Neural progenitor cell (in vitro differentiated cells): ENCODE data around the gene NTN4. TPM values are rescaled to one million over a fixed set of nuclear protein-coding genes. Genes with fewer than 3 reads are reported as not detected.

Experiments
- DNase-seq: peaks from one replicate; pipeline ENCODE4 v3.0.0-alpha.2; 2016; ENCODE audit warnings: low spot score
- H2AFZ ChIP-seq: fragments of 200-600 bp; sonication (generic); replicated peaks from 2 replicates; pipeline ENCODE4 v1.6.1; 2016; ENCODE audit warnings: antibody characterized with exemption
- H3F3A ChIP-seq: fragments of 200-600 bp; sonication (generic); 2 replicates; pipeline ENCODE4 v1.6.1; 2016; ENCODE audit warnings: antibody characterized with exemption, low read depth
- H3K27ac ChIP-seq: fragments of 200-600 bp; sonication (generic); 2 replicates; pipeline ENCODE4 v1.5.1; 2016; ENCODE audit warnings: mild to moderate bottlenecking
- H3K27me3 ChIP-seq: fragments of 200-600 bp; sonication (generic); 2 replicates; pipeline ENCODE4 v1.6.1; 2016; ENCODE audit warnings: mild to moderate bottlenecking, moderate library complexity
- H3K36me3 ChIP-seq: fragments of 200-600 bp; sonication (generic); 2 replicates; pipeline ENCODE4 v1.5.1; 2016
- H3K4me1 ChIP-seq: fragments of 200-600 bp; sonication (generic); 2 replicates; pipeline ENCODE4 v1.6.1; 2016; ENCODE audit warnings: mixed run types
- H3K4me2 ChIP-seq: fragments of 200-600 bp; sonication (generic); 2 replicates; pipeline ENCODE4 v1.6.1; 2016
- H3K4me3 ChIP-seq: fragments of 200-600 bp; sonication (generic); 2 replicates; pipeline ENCODE4 v1.5.1; 2016
- H3K79me2 ChIP-seq: fragments of 200-600 bp; sonication (generic); 2 replicates; pipeline ENCODE4 v1.6.1; 2016; ENCODE audit warnings: low read depth
- H3K9ac ChIP-seq: fragments of 200-600 bp; sonication (generic); 2 replicates; pipeline ENCODE4 v1.6.1; 2016
- H3K9me3 ChIP-seq: fragments of 200-600 bp; sonication (generic); 2 replicates; pipeline ENCODE4 v1.5.1; 2016; ENCODE audit warnings: low read depth
- H4K20me1 ChIP-seq: fragments of 200-600 bp; sonication (generic); 2 replicates; pipeline ENCODE4 v1.6.1; 2016; ENCODE audit warnings: low read depth
- H3K27ac Mint-ChIP-seq: 3 replicates; pipeline ENCODE4 v1.8.0; 2021; ENCODE audit warnings: mixed read lengths
- H3K27me3 Mint-ChIP-seq: 2 replicates; pipeline ENCODE4 v1.8.0; 2022; ENCODE audit warnings: low read depth, mild to moderate bottlenecking, inconsistent platforms, moderate library complexity, mixed read lengths; ENCODE audit not compliant: insufficient read depth
- H3K36me3 Mint-ChIP-seq: 3 replicates; pipeline ENCODE4 v1.8.0; 2021; ENCODE audit warnings: mixed read lengths
- H3K4me1 Mint-ChIP-seq: 3 replicates; pipeline ENCODE4 v1.8.0; 2021; ENCODE audit warnings: mixed read lengths
- H3K4me3 Mint-ChIP-seq: 3 replicates; pipeline ENCODE4 v1.8.0; 2021; ENCODE audit warnings: mild to moderate bottlenecking, moderate library complexity, mixed read lengths
- H3K9me3 Mint-ChIP-seq: 3 replicates; pipeline ENCODE4 v1.8.0; 2020; ENCODE audit warnings: mixed read lengths
- EZH2 ChIP-seq: fragments of 200-600 bp; sonication (generic); IDR thresholded peaks from 2 replicates; pipeline ENCODE4 v1.6.1; 2017; ENCODE audit warnings: antibody characterized with exemption, mild to moderate bottlenecking, moderate library complexity
- EZH2phosphoT487 ChIP-seq: fragments of 200-600 bp; sonication (generic); IDR thresholded peaks from 2 replicates; pipeline ENCODE4 v1.6.1; 2017; ENCODE audit warnings: antibody characterized with exemption
- total RNA-seq: library from RNA; depleted of rRNA; stranded (reverse); fragments of >200 nt; gene quantifications from 2 replicates; pipeline ENCODE4 v1.2.3, GENCODE V29; 2015; ENCODE audit warnings: low replicate concordance
- TF ChIP-seq, protein P1 (sequence below): fragments of 200-600 bp; sonication (generic); IDR thresholded peaks from 2 replicates; pipeline ENCODE4 v1.5.1; 2017; ENCODE audit warnings: antibody characterized with exemption, mild to moderate bottlenecking

The NTN4 gene
- total RNA-seq, 1 donor from 2014 or later, result 2.3 TPM

- H3F3A ChIP-seq, result no peaks in the 10 kb centered on the region
- no peaks in the 10 kb centered on the region for H3K9me3 ChIP-seq
- H3K4me1 ChIP-seq, result no peaks in the 10 kb centered on the region
- DNase-seq, result no peak
- H3K9ac ChIP-seq, result no peak overlapping the region
- no peaks in the 10 kb centered on the region for H3K27me3 ChIP-seq
- H3K27ac Mint-ChIP-seq, result no peak overlapping the region
- H3K4me2 ChIP-seq, result no peak overlapping the region
- H3K9me3 Mint-ChIP-seq, result no peaks in the 10 kb centered on the region
- H3K4me1 Mint-ChIP-seq, result no peaks in the 10 kb centered on the region
- peaks cover 3% of the 10 kb centered on the region for H3K27me3 Mint-ChIP-seq
- H3K4me3 ChIP-seq, result no peak overlapping the region
- H3K36me3 ChIP-seq, result no peaks in the 10 kb centered on the region
- TF ChIP-seq, protein P1, sequence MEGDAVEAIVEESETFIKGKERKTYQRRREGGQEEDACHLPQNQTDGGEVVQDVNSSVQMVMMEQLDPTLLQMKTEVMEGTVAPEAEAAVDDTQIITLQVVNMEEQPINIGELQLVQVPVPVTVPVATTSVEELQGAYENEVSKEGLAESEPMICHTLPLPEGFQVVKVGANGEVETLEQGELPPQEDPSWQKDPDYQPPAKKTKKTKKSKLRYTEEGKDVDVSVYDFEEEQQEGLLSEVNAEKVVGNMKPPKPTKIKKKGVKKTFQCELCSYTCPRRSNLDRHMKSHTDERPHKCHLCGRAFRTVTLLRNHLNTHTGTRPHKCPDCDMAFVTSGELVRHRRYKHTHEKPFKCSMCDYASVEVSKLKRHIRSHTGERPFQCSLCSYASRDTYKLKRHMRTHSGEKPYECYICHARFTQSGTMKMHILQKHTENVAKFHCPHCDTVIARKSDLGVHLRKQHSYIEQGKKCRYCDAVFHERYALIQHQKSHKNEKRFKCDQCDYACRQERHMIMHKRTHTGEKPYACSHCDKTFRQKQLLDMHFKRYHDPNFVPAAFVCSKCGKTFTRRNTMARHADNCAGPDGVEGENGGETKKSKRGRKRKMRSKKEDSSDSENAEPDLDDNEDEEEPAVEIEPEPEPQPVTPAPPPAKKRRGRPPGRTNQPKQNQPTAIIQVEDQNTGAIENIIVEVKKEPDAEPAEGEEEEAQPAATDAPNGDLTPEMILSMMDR, result no peak
- no peak for TF ChIP-seq EZH2phosphoT487
- no peak for TF ChIP-seq EZH2
- H3K79me2 ChIP-seq, result no peaks in the 10 kb centered on the region
- no peaks in the 10 kb centered on the region for H4K20me1 ChIP-seq
- H3K27ac ChIP-seq, result no peak overlapping the region
- H3K4me3 Mint-ChIP-seq, result no peak overlapping the region
- no peaks in the 10 kb centered on the region for H3K36me3 Mint-ChIP-seq
- H2AFZ ChIP-seq, result no peak overlapping the region
Measured at GRCh38 chr12:95615749-95616148, 174.8 kb downstream of the NTN4 start.

DNA sequence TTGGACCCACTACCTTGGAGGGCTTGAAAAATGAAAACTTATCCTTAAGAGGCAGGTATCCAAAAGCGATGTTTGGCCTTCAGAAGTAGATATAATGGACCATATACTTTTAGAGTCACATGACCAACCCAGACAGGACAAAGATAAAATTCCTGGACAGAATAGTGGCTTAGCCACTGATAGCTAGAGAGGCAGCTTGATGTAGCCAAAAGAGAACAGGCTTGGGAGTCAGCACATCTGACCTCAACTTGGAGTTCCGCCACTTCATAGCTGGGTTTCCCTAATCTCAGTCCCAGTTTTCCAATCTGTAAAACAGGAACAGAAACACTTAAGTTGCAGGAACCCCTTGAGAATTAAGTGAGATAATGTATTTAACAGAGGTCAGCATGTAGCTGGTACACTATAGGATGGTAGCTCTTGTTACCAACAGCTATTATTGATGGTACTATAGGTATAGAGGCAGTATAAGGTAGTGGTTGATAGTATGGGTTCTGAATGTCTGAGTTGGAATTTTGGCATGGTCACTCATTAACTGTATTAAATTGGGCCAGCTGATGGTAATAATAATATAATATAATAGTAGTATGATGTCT lies 176.1 kb downstream of the NTN4 start:
- H3K4me1 ChIP-seq, result no peaks in the 10 kb centered on the region
- H3K27me3 Mint-ChIP-seq, result peaks cover 3% of the 10 kb centered on the region
- no peak overlapping the region for H3K4me3 ChIP-seq

DNA sequence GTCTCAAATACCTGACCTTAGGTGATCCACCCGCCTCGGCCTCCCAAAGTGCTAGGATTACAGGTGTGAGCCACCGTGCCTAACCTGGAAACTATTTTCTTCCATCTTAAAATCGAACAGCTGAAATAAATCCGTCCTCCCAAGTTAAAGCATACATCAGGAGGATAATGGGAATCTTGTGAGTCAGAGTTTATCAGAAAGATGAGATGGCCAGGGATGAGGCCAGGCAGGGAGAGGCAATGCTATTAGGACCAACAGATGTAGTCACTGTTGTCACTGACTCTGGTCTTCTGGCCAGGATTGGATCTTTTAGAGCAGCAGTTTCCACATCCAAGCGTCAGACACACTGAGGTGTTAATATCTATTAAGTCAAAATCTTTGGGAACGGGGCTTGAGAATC lies 177.5 kb downstream of the NTN4 start:
- no peaks in the 10 kb centered on the region for H3K79me2 ChIP-seq
- Mint-ChIP-seq H3K27me3 (peaks cover 3% of the 10 kb centered on the region), H3K4me3 (no peak overlapping the region), H3K9me3 (no peaks in the 10 kb centered on the region), H3K36me3 (no peaks in the 10 kb centered on the region), H3K27ac (no peak overlapping the region), H3K4me1 (peaks cover 6% of the 10 kb centered on the region)
- H3K4me2 ChIP-seq, result no peak overlapping the region
- peaks cover 4% of the 10 kb centered on the region for H3F3A ChIP-seq
- no peak overlapping the region for H2AFZ ChIP-seq
- H3K27me3 ChIP-seq, result no peaks in the 10 kb centered on the region
- TF ChIP-seq EZH2phosphoT487 (no peak), EZH2 (no peak)
- TF ChIP-seq, protein P1, result no peak
- H4K20me1 ChIP-seq, result no peaks in the 10 kb centered on the region
- no peaks in the 10 kb centered on the region for H3K4me1 ChIP-seq
- H3K36me3 ChIP-seq, result no peaks in the 10 kb centered on the region
- H3K9ac ChIP-seq, result no peak overlapping the region
- no peaks in the 10 kb centered on the region for H3K9me3 ChIP-seq
- no peak overlapping the region for H3K27ac ChIP-seq
- H3K4me3 ChIP-seq, result no peak overlapping the region
- DNase-seq, result no peak

More for the DNA sequence above, 176.1 kb downstream of the NTN4 start:
- Histone ChIP-seq H3K9me3 (no peaks in the 10 kb centered on the region), H2AFZ (no peak overlapping the region), H3K79me2 (no peaks in the 10 kb centered on the region), H3K27ac (no peak overlapping the region), H3K27me3 (no peaks in the 10 kb centered on the region), H4K20me1 (no peaks in the 10 kb centered on the region), H3K36me3 (no peaks in the 10 kb centered on the region), H3K9ac (no peak overlapping the region), H3F3A (no peaks in the 10 kb centered on the region), H3K4me2 (no peak overlapping the region)
- no peaks in the 10 kb centered on the region for H3K9me3 Mint-ChIP-seq
- H3K36me3 Mint-ChIP-seq, result no peaks in the 10 kb centered on the region
- no peaks in the 10 kb centered on the region for H3K4me1 Mint-ChIP-seq
- no peak overlapping the region for H3K27ac Mint-ChIP-seq
- TF ChIP-seq, protein P1, result no peak
- TF ChIP-seq EZH2, result no peak
- no peak for TF ChIP-seq EZH2phosphoT487
- DNase-seq, result no peak
- no peak overlapping the region for H3K4me3 Mint-ChIP-seq
